NCI-H345 treated with DMSO at 0.1 percent for 48 hours (cell line): ENCODE measurements around the gene SOAT2.
"Not testable (repeated sequence)": the region's sequence is repeated elsewhere in the genome, so short reads cannot be mapped to it uniquely, and the experiment has no call there.

Experiments
- DNase-seq: peaks from one replicate; lab custom pipeline; 2025; ENCODE audit not compliant: unreplicated experiment; lab: John Stamatoyannopoulos, UW

SOAT2 gene

GRCh38 chr12:53133722-53134121, 30.4 kb downstream of the SOAT2 start:
- no peak for DNase-seq

GRCh38 chr12:53143355-53143754, 40.1 kb downstream of the SOAT2 start:
- no peak for DNase-seq

- no peak for DNase-seq
Measured at GRCh38 chr12:53145383-53146260, 42.3 kb downstream of the SOAT2 start.

- no peak for DNase-seq
Measured at GRCh38 chr12:53147181-53147580, 43.9 kb downstream of the SOAT2 start.

- DNase-seq, result no peak
Measured at GRCh38 chr12:53147653-53148052, 44.4 kb downstream of the SOAT2 start.

GRCh38 chr12:53151039-53151438, 47.8 kb downstream of the SOAT2 start:
- DNase-seq, result no peak

GRCh38 chr12:53152390-53152789, 49.1 kb downstream of the SOAT2 start:
- no peak for DNase-seq

GRCh38 chr12:53159195-53159839, 56.0 kb downstream of the SOAT2 start:
- DNase-seq, result peak; percentile 73

GRCh38 chr12:53160000-53160399, 56.7 kb downstream of the SOAT2 start:
- DNase-seq, result no peak

GRCh38 chr12:53160673-53161072, 57.4 kb downstream of the SOAT2 start:
- no peak for DNase-seq

- no peak for DNase-seq
Measured at GRCh38 chr12:53161119-53161911, 58.0 kb downstream of the SOAT2 start.

GRCh38 chr12:53163008-53163407, 59.7 kb downstream of the SOAT2 start:
- DNase-seq, result not testable (repeated sequence)

GRCh38 chr12:53166837-53167236, 63.6 kb downstream of the SOAT2 start:
- DNase-seq, result no peak

GRCh38 chr12:53169644-53170043, 66.4 kb downstream of the SOAT2 start:
- no peak for DNase-seq

- DNase-seq, result no peak
Measured at GRCh38 chr12:53170215-53170614, 66.9 kb downstream of the SOAT2 start.

- DNase-seq, result no peak
Measured at GRCh38 chr12:53170876-53171724, 67.8 kb downstream of the SOAT2 start.

GRCh38 chr12:53171725-53172329, 68.5 kb downstream of the SOAT2 start:
- no peak for DNase-seq

- DNase-seq, result no peak
Measured at GRCh38 chr12:53172352-53172751, 69.1 kb downstream of the SOAT2 start.

GRCh38 chr12:53173085-53173715, 69.9 kb downstream of the SOAT2 start:
- DNase-seq, result no peak
